Stimulated activated naive CD8-positive, alpha-beta T cell treated with anti-CD3 and anti-CD28 coated beads, Interleukin-15, amount 100 ng/mL, for 72 hours (primary cell): ENCODE results near the gene GIMAP6.
"Not testable (repeated sequence)": the region's sequence is repeated elsewhere in the genome, so short reads cannot be mapped to it uniquely, and the experiment has no call there.

ENCODE experiments used
- ATAC-seq: fragments of 150-1000 bp; cut with Tn5 transposase; 2 replicates; pipeline ENCODE4 v1.10.0; 2021; ENCODE audit warnings: mild to moderate bottlenecking, moderate library complexity
- DNase-seq, 2 donors: peaks; one replicate each; pipeline ENCODE4 v3.0.0; 2021 to 2022
- H3K27ac Mint-ChIP-seq, 2 donors: one replicate each; pipeline ENCODE4 v1.8.0; 2022; ENCODE audit warnings: mild to moderate bottlenecking in 2 of 2, mixed read lengths in 2 of 2, moderate library complexity in 2 of 2
- H3K27me3 Mint-ChIP-seq: one replicate; pipeline ENCODE4 v1.8.0; 2022; ENCODE audit warnings: mixed read lengths
- H3K4me1 Mint-ChIP-seq: one replicate; pipeline ENCODE4 v1.8.0; 2022; ENCODE audit warnings: mild to moderate bottlenecking, mixed read lengths
- H3K4me3 Mint-ChIP-seq, 2 donors: one replicate each; pipeline ENCODE4 v1.8.0; 2022; ENCODE audit warnings: mild to moderate bottlenecking in 2 of 2, mixed read lengths in 2 of 2, moderate library complexity in 1 of 2
- H3K9me3 Mint-ChIP-seq, 2 donors: one replicate each; pipeline ENCODE4 v1.8.0; 2022; ENCODE audit warnings: mixed read lengths in 2 of 2

Gene GIMAP6

DNA sequence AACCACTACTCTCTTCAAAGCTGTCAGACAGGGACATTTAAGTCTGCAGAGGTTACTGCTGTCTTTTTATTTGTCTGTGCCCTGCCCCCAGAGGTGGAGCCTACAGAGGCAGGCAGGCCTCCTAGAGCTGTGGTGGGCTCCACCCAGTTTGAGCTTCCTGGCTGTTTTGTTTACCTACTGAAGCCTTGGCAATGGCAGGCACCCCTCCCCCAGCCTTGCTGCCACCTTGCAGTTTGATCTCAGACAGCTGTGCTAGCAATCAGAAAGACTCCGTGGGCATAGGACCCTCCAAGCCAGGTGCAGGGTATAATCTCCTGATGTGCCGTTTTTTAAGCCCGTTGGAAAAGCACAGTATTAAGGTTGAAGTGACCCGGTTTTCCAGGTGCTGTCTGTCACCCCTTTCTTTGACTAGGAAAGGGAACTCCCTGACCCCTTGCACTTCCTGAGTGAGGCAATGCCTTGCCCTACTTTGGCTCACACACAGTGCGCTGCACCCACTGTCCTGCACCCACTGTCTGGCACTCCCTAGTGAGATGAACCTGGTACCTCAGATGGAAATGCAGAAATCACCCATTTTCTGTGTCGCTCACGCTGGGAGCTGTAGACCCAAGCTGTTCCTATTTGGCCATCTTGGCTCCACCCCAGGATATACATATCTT is 52.1 kb downstream of the GIMAP6 start:
- H3K4me1 Mint-ChIP-seq: peaks cover 34% of the 10 kb centered on the region
- DNase-seq, ATAC-seq, H3K27ac Mint-ChIP-seq, H3K4me3 Mint-ChIP-seq, H3K27me3 Mint-ChIP-seq: not testable (repeated sequence)
- H3K9me3 Mint-ChIP-seq: peaks cover 44 to 75% of the 10 kb centered on the region in 2 donors
